Measurements from ENCODE around the gene L3MBTL1. TPM values are rescaled to one million over a fixed set of nuclear protein-coding genes. Genes with fewer than 3 reads are reported as not detected.

L3MBTL1 gene
- total RNA-seq, 1 experiment from 2014 or later, result 21.6 TPM

DNA sequence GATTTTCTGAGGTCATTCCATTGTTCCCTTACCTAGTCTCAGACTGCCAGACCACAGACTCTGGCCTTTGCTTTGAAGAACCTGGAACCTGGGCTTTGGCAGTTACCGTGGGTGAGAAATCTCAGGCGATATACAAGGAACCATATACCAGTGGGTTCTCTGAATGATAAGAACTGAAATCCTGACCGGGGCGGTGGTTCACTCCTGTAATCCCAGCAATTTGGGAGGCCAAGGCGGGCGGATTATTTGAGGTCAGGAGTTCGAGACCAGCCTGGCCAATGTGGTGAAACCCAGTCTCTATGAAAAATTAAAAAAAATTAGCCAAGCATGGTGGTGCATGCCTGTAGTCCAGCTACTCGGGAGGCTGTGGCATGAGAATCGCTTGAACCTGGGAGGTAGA, 37.0 kb downstream of the L3MBTL1 start:
- ATAC-seq (no peak), DNase-seq (ENCODE audit: low read depth, low spot score) (no peak)
- H3K9ac ChIP-seq (ENCODE audit: low read length), result no peak overlapping the region
- no peaks in the 10 kb centered on the region for H3K9me2 ChIP-seq (ENCODE audit: insufficient read depth)
- H3K9me3 ChIP-seq (ENCODE audit: control insufficient read depth in 1 of 2, insufficient read depth in 1 of 2, low read depth in 1 of 2, low read length in 2 of 2), result peaks cover 0 to 3% of the 10 kb centered on the region in 2 experiments; a peak in 1 of 4 replicates
- H3K36me3 ChIP-seq (ENCODE audit: control insufficient read depth in 1 of 2, insufficient read depth in 2 of 2, low read length in 2 of 2), result peaks cover 0 to 7% of the 10 kb centered on the region in 2 experiments; a peak in 2 of 4 replicates
- CTCF ChIA-PET, result interaction anchor here (0.6 kb wide), 1 partner anchor 111 kb away, joined by 3 read pairs; no protein-coding TSS in a partner anchor
- H3K79me2 ChIP-seq (ENCODE audit: insufficient read depth, low read length), result no peaks in the 10 kb centered on the region
- no peaks in the 10 kb centered on the region for H3K27me3 ChIP-seq (ENCODE audit: insufficient read depth, low read length)
- intact Hi-C loops (cut with micrococcal nuclease), result no loop called here
- H3K27ac ChIP-seq (ENCODE audit: low read depth, low read length), result no peak overlapping the region
- no TSS peak for BruUV-seq (replicated peaks)
- no peaks in the 10 kb centered on the region for H4K20me1 ChIP-seq (ENCODE audit: insufficient read depth)
- H3K4me1 ChIP-seq (ENCODE audit: control insufficient read depth in 1 of 2, insufficient read depth in 2 of 2, low read length in 2 of 2), result no peaks in the 10 kb centered on the region
- no peak overlapping the region for H2AFZ ChIP-seq (ENCODE audit: low read depth, low read length, poor library complexity, severe bottlenecking)
- POLR2A ChIA-PET, result no interaction called here
- no peak overlapping the region for H3K4me2 ChIP-seq (ENCODE audit: low read length)
- TF ChIP-seq RAD21 (IDR thresholded peaks at IDR 0.05; ENCODE audit: low read depth) (no peak), POLR2A (IDR thresholded peaks at IDR 0.05; ENCODE audit: borderline replicate concordance, extremely low read depth, insufficient read depth, insufficient read length) (no peak), YY1 (IDR thresholded peaks at IDR 0.05; ENCODE audit: extremely low read depth, insufficient replicate concordance, low read depth, low read length) (no peak), FOSL1 (IDR thresholded peaks at IDR 0.05; ENCODE audit: low read depth) (no peak), JUND (IDR thresholded peaks at IDR 0.05) (no peak), SP1 (IDR thresholded peaks at IDR 0.05; ENCODE audit: low read depth) (no peak)
- TF ChIP-seq, protein P1, sequence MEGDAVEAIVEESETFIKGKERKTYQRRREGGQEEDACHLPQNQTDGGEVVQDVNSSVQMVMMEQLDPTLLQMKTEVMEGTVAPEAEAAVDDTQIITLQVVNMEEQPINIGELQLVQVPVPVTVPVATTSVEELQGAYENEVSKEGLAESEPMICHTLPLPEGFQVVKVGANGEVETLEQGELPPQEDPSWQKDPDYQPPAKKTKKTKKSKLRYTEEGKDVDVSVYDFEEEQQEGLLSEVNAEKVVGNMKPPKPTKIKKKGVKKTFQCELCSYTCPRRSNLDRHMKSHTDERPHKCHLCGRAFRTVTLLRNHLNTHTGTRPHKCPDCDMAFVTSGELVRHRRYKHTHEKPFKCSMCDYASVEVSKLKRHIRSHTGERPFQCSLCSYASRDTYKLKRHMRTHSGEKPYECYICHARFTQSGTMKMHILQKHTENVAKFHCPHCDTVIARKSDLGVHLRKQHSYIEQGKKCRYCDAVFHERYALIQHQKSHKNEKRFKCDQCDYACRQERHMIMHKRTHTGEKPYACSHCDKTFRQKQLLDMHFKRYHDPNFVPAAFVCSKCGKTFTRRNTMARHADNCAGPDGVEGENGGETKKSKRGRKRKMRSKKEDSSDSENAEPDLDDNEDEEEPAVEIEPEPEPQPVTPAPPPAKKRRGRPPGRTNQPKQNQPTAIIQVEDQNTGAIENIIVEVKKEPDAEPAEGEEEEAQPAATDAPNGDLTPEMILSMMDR (IDR thresholded peaks at IDR 0.05 in 2 of 3, conservative IDR thresholded peaks at IDR 0.05 in 1 of 3; ENCODE audit: borderline replicate concordance in 1 of 3, insufficient read depth in 1 of 3, low read depth in 2 of 3, low read length in 2 of 3), result no peak
- RAD21 ChIA-PET (ENCODE audit: low non-redundant PET in 1 of 2, low total read pairs in 2 of 2, uncharacterized antibody in 2 of 2, unreplicated experiment in 2 of 2), result no interaction called here
- H3K4me3 ChIP-seq (replicated peaks in 1 of 2; ENCODE audit: low read depth in 1 of 2, low read length in 2 of 2), result no peak overlapping the region

Measured in HCT116 (cell line).